ENCODE data around the gene TAGLN2.

- TF ChIP-seq POLR2AphosphoS5 (IDR thresholded peaks at IDR 0.05; ENCODE audit: low read depth) (no peak), CTCF (IDR thresholded peaks at IDR 0.05; ENCODE audit: insufficient read depth, low read length) (no peak)
Observed at GRCh38 chr1:159958719-159959380, 33.5 kb upstream of the TAGLN2 start.
